H1 (cell line): Measurements from ENCODE around the gene C19orf85. TPM values are rescaled to one million over a fixed set of nuclear protein-coding genes. Genes with fewer than 3 reads are reported as not detected.

Experiments
- ASH2L ChIP-seq: fragments of 200-600, 300-600 bp; sonication (generic); IDR thresholded peaks from one replicate; pipeline ENCODE4 v1.7.1; 2017; ENCODE audit warnings: low read length
- CHD7 ChIP-seq: fragments of 300-600 bp; sonication (generic); IDR thresholded peaks from 2 replicates; pipeline ENCODE4 v1.7.1; 2012; ENCODE audit warnings: low read length, moderate library complexity, mild to moderate bottlenecking, inconsistent platforms; ENCODE audit not compliant: insufficient replicate concordance
- SP2 ChIP-seq: IDR thresholded peaks from 2 replicates; pipeline ENCODE4 v1.6.1; 2012; ENCODE audit warnings: mild to moderate bottlenecking, low read length, inconsistent platforms
- SRF ChIP-seq: IDR thresholded peaks from 2 replicates; pipeline ENCODE4 v1.6.1; 2011; ENCODE audit warnings: mild to moderate bottlenecking, low read depth, low read length, moderate library complexity
- polyA plus RNA-seq, 7 experiments: library from polyadenylated mRNA; depleted of rRNA in 3 of 7; stranded (reverse) in 5 of 7; unstranded in 2 of 7; fragments of >200 nt in 5 of 7; fragments of 200-250 nt in 2 of 7; gene quantifications; 1 replicate in 5 of 7; 2 replicates in 1 of 7; 4 replicates in 1 of 7; pipeline versions ENCODE4 v1.2.1 to v1.2.3, GENCODE V29; 2011 to 2013; ENCODE audit warnings: missing spikeins in 2 of 7, mixed read lengths in 2 of 7
- total RNA-seq: library from RNA; stranded (reverse); fragmentation: NEBNext Ultra II Directional; extraction: Animal tissue kit (Norgen Biotek cat#: 25700); gene quantifications from 2 replicates; pipeline ENCODE4 v1.2.1, GENCODE V29; 2021

Gene C19orf85
- total and polyA plus RNA-seq, 2 of the 8 experiments (the other 6 are each of a cell fraction or from before 2014, with no cell fraction given) = 2.2 to 3.2 TPM

- TF ChIP-seq CHD7 (no peak), SRF (no peak), SP2 (no peak), ASH2L (no peak)
Measured at GRCh38 chr19:55444646-55445045, 19.9 kb downstream of the C19orf85 start (continued).
